GM19468 (cell line): ENCODE data around the gene IMPA2.
"Not testable (repeated sequence)": the region's sequence is repeated elsewhere in the genome, so short reads cannot be mapped to it uniquely, and the experiment has no call there.

Experiments used
- ATAC-seq: cut with Tn5 transposase; IDR thresholded peaks from one replicate; pipeline ENCODE4 v1.9.1; 2021; ENCODE audit warnings: mild to moderate bottlenecking, moderate library complexity, moderate number of reproducible peaks; ENCODE audit not compliant: unreplicated experiment; ENCODE audit errors: extremely low read depth

Gene IMPA2

GRCh38 chr18:11981192-11981542, at the start of gene IMPA2:
IMPA2 (plus strand) TSS chr18:11981507; CDS start chr18:11981670, 163 bp downstream.
- ATAC-seq = no peak

GRCh38 chr18:11932393-11932792, 48.9 kb upstream of the IMPA2 start:
- no peak for ATAC-seq

GRCh38 chr18:11937874-11938478, 43.3 kb upstream of the IMPA2 start:
- no peak for ATAC-seq

- ATAC-seq = no peak
These were observed 40.4 kb upstream of the IMPA2 start for GRCh38 chr18:11940956-11941355.

- no peak for ATAC-seq
These were observed 37.8 kb upstream of the IMPA2 start for GRCh38 chr18:11943551-11943950.

- no peak for ATAC-seq
These were observed 37.1 kb upstream of the IMPA2 start for GRCh38 chr18:11944252-11944651.

- no peak for ATAC-seq
These were observed 36.5 kb upstream of the IMPA2 start for GRCh38 chr18:11944786-11945185.

GRCh38 chr18:11945834-11946659, 35.3 kb upstream of the IMPA2 start:
- not testable (repeated sequence) for ATAC-seq

GRCh38 chr18:11946756-11947155, 34.6 kb upstream of the IMPA2 start:
- ATAC-seq = no peak

- peak; percentile 65 for ATAC-seq
These were observed 33.8 kb upstream of the IMPA2 start for GRCh38 chr18:11947214-11948191.

- no peak for ATAC-seq
These were observed 32.3 kb upstream of the IMPA2 start for GRCh38 chr18:11948852-11949523.

- ATAC-seq = no peak
These were observed 30.5 kb upstream of the IMPA2 start for GRCh38 chr18:11950824-11951223.

GRCh38 chr18:11951390-11951851, 29.9 kb upstream of the IMPA2 start:
- ATAC-seq = no peak

GRCh38 chr18:11953113-11953512, 28.2 kb upstream of the IMPA2 start:
- ATAC-seq = no peak

GRCh38 chr18:11955239-11956029, 25.9 kb upstream of the IMPA2 start:
- no peak for ATAC-seq

- ATAC-seq = no peak
These were observed 24.7 kb upstream of the IMPA2 start for GRCh38 chr18:11956371-11957308.

- no peak for ATAC-seq
These were observed 23.7 kb upstream of the IMPA2 start for GRCh38 chr18:11957636-11958035.

- not testable (repeated sequence) for ATAC-seq
These were observed 21.7 kb upstream of the IMPA2 start for GRCh38 chr18:11959651-11960050.
